Measurements from ENCODE around the gene CDH5. TPM values are rescaled to one million over a fixed set of nuclear protein-coding genes. Genes with fewer than 3 reads are reported as not detected.
A peak's percentile ranks its signal among the peaks of the same experiment; 100 is the strongest.

CDH5 gene
- total and polyA plus RNA-seq, 2 of the 13 experiments (the other 11 are each of a cell fraction or from before 2014, with no cell fraction given) = 0.71 to 1.1 TPM

GRCh38 chr16:66406534-66407221, 40.2 kb downstream of the CDH5 start (continued):
- TF ChIP-seq ZBTB40 (IDR thresholded peaks at IDR 0.05) = no peak
- no peak for TF ChIP-seq ZBTB40 (CRISPR knock-in tag; IDR thresholded peaks at IDR 0.05)
- TF ChIP-seq SUZ12 (IDR thresholded peaks at IDR 0.05; ENCODE audit: low read depth, low read length) = no peak
- TF ChIP-seq SAFB2 (CRISPR knock-in tag; IDR thresholded peaks at IDR 0.05; ENCODE audit: borderline replicate concordance, low read depth) = no peak; the same call in 1 of the 2 replicates
- no peak; the same call in 1 of the 2 replicates for TF ChIP-seq SP2 (CRISPR knock-in tag; IDR thresholded peaks at IDR 0.05)
- peak; percentile 76 for TF ChIP-seq ARID5B (CRISPR knock-in tag; IDR thresholded peaks at IDR 0.05)
- TF ChIP-seq SMARCC2 (IDR thresholded peaks at IDR 0.05) = no peak
- TF ChIP-seq ZNF317 (CRISPR knock-in tag; IDR thresholded peaks at IDR 0.05) = peak; percentile 55; the same call in 1 of the 2 replicates
- peak; percentile 60 for TF ChIP-seq ZMYM3 (CRISPR knock-in tag; IDR thresholded peaks at IDR 0.05)
- no peak for TF ChIP-seq ZBTB7A (CRISPR knock-in tag; IDR thresholded peaks at IDR 0.05)
- no peak for TF ChIP-seq ZSCAN22 (CRISPR knock-in tag; IDR thresholded peaks at IDR 0.05)
- TF ChIP-seq ZNF136 (CRISPR knock-in tag; IDR thresholded peaks at IDR 0.05; ENCODE audit: low read depth) = peak; percentile 23; the same call in 1 of the 2 replicates
- no peak for TF ChIP-seq MAFK (conservative IDR thresholded peaks at IDR 0.05 in 1 of 2, IDR thresholded peaks at IDR 0.05 in 1 of 2; ENCODE audit: low read length in 2 of 2)
- TF ChIP-seq, protein P1, sequence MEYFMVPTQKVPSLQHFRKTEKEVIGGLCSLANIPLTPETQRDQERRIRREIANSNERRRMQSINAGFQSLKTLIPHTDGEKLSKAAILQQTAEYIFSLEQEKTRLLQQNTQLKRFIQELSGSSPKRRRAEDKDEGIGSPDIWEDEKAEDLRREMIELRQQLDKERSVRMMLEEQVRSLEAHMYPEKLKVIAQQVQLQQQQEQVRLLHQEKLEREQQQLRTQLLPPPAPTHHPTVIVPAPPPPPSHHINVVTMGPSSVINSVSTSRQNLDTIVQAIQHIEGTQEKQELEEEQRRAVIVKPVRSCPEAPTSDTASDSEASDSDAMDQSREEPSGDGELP (IDR thresholded peaks at IDR 0.05; ENCODE audit: borderline replicate concordance, low read depth) = peak; percentile 1; the same call in 1 of the 2 replicates
- TF ChIP-seq ZNF703 (CRISPR knock-in tag; IDR thresholded peaks at IDR 0.05; ENCODE audit: borderline replicate concordance) = no peak
- no peak for TF ChIP-seq KAT2B (IDR thresholded peaks at IDR 0.05; ENCODE audit: borderline replicate concordance, low read depth, low read length)

Measured in HepG2 (cell line).